GM18861 (cell line): Measurements from ENCODE around the gene SMIM13.

Experiments used
- ATAC-seq: cut with Tn5 transposase; IDR thresholded peaks from one replicate; pipeline ENCODE4 v1.9.1; 2021; ENCODE audit not compliant: unreplicated experiment

Gene SMIM13

DNA sequence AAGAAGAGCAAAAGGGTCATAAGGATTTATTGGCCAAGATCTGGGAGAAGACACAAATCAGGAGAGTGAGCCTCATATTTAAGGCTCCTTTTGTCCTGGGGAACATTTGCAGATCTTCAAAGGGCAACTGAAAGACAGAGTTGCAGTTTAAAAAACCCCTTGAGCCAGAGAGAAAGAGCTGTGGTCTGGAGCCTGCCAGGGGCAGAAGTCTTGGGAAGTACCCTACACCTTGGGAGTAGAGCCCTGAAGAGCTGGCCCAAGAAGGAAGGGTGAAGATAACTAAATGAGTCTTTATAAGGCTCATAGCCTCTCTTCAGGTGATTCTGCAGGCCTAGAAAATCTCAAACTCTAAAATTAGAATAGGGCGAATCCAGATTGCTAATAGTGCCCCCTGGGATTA is 57.9 kb downstream of the SMIM13 start:
- no peak for ATAC-seq

DNA sequence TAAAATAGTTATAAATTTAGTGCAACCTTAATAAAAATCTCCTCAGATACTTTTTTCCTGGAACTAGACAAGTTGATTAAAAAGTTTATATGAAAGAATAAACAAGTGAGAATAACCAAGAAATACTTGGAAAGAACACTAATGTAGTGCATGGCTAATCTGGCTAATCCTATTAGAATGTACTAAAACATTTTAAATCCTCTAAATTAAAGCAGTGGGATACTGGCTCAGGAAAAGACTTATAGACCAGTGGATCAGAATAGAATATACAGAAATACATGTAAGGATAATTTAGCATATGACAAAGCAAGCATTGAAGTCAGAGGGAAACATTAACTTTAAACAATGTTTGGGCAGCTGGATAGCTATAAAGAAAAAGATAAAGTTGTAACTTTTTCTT is 58.9 kb downstream of the SMIM13 start:
- no peak for ATAC-seq

DNA sequence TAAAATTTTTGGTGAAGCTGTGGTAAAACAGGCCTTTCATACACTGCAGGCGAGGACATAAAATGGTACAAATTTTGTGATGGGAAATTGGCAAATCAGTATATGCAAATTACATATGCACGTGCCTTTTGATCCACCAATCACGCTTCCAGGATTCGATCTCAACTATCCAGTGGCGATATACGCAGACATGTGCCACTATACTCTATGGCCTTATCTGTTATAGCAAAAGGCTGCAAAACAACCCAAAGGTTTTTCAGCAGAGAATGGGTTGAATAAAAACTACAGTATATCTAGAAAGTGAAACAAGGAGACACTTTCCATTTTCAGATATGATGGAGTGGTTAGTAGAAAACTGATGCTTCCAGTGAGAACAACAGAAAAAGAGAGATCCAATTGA is 59.8 kb downstream of the SMIM13 start:
- ATAC-seq: no peak

DNA sequence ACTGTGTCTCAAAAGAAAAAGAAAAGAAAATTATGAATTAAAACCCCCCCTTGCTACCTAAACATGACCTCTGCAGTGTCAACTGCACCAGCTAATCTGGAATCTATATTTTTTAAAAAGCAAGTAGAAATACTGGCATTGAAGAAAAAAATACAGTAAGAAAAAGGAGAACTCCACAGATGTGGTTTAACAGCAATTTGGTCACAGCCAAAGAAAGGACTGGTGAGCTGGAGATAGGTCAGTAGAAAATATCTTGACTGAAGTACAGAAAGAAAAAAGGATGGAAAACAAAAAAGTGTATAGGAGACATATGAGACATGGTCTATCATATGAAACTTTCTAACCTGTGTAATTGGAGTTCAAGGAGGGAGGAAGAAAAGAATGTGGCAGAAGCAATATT is 62.0 kb downstream of the SMIM13 start:
- ATAC-seq: no peak

DNA sequence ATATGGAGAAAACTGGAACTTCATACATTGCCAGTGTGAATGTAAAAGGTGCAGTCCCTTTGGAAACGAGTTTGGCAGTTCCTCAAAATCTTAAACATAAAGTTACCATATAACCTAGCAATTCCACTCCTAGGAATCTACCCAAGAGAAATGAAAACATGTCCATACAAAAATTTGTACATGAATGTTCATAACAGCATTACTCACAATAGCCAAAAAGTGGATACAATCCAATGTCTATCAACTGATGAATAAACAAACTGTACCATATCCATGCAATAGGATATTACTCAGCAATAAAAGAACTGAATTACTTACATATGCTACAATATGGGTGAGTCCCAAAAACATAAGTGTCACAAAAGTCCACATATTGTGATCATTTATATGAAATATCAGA is 66.6 kb downstream of the SMIM13 start:
- no peak for ATAC-seq

DNA sequence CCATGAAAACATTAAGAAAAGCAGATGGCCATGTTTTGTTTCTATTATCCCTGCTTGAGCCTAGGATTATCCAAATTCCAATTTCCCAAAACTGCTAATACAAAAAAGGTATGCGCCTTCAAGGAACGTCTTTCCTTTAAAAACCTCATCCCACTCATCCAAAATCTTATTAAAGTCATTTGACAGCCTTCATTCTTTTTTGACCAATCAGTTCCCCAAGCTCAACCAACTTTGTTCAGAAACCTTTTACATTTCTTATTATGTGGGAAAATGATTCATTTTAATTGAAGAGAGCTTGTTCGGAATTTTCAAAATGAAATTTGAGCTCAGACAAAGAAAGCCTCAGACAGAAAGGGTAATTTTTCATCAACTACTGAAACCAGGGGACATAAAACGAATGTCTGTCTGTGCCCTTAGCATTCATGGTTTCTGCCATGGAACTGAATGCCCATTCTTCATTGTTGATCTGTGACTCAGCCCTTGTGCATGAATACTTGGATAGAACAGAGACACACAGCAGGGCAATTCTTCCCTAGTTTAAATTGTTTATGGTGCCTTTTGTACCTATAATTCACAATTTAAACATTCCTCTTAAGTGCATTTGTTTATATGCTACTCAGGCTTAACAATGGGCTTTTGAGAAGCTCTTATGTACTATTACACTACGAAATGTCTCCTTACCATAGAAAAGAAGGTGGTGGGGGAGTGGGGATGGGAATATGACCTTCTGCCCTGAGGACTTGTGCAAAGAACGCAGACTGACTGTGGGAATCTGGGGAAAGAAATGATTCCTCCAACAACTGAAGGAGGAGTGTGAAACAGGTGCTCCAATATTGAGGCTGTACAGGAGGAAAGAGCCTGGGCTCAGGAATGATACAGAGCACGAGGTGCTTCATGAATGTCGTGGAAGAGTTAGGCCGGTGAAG is 67.7 kb downstream of the SMIM13 start:
- no peak for ATAC-seq

DNA sequence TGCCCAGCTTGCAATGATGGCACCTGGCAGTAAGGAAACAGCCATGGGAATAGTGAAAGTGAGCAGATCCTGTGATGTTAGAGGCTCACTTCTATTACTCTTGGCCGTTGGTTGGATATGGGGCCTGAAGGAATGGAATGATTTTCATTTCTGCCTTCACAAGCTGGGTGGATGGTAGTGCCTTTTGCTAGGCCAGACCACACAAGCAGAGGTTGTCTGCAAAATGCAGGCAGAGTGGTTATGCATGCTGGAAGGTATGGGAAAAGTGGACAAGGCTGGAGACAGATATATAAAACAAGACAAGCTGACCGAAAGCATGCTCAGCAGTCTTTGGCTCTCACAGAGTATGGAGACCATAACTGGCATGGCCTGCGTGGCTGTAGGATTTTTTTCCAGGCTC is 68.6 kb downstream of the SMIM13 start:
- ATAC-seq: no peak

DNA sequence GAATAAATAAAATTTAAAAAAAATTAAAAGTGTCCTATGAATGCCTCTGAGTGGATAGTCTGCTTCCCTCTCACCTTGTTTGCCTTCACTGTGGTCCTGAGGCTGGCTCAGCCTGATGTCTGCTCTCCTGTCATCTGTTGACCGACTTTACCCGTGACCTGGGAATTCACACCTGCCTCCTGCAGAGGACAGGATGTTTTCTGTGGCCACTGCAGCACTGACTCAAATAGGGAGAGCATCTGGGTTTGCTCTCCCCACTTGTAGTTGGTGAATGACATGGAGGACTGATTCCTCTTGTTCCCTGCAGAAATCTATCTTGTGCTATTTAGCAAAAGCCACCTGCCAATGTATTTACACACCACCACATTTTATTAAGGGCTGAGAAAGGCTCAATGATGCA is 70.3 kb downstream of the SMIM13 start:
- no peak for ATAC-seq

DNA sequence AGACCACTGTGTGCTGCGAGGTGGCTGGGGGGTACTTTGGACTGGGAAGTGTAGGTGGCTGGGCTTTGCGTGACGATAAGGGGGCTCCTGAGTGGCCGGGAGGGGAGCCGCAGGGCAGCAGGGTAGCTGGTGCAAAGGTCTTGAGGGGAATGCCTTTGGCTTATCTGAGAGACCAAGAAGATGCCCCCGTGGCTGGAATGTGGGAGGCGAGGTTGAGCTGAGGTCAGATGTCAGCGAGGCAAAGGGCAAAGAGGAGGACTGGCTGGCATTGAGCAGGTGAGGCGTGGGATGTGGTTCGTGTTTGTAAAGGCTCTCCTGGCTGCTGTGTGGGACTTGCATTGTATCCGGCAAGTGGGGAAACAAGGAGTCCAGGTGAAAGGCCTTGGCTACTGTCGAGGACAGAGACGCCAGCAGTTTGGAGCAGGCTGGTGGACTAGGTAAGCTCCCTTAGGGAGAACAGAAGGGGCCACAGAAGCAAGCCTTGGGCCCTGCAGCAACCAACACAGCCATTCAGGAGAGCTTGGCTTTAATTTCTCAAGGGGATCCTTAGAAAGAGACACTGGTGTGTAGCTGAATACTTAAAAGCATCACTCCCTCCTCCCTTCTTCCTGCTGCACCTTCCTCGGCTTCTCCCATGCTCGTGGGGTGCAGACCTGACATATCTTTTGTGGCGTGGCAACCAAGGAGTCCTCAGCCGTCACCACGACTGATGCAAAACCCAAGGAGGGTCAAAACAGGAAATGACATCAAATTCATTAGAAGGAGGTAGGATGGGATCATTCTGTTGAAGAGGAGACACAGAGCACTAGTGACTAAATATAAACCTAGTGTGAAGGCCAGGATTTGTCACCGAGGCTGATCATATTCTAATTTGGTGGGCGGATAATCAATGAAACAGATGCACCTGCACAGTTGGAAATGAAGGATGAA is 71.3 kb downstream of the SMIM13 start:
- ATAC-seq: no peak

DNA sequence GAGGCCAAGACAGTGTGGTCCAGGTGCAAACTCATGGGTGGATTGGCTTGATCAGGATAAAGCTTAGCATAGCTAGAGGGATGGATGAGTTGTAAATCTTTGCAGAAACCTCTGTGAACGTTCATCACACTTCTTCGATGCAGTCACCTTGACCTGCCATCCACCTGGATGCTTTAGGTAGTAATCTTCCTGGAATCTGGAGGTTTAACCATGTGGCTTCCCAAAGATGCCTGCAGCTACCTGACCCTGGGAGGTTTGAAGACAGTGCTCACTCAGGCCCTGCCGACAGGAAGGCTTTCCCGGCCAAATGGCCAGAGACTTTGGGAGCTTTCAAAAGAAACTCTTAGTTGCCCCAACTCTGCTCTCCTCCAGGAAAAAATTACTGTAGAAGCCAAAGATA is 73.3 kb downstream of the SMIM13 start:
- ATAC-seq: no peak

DNA sequence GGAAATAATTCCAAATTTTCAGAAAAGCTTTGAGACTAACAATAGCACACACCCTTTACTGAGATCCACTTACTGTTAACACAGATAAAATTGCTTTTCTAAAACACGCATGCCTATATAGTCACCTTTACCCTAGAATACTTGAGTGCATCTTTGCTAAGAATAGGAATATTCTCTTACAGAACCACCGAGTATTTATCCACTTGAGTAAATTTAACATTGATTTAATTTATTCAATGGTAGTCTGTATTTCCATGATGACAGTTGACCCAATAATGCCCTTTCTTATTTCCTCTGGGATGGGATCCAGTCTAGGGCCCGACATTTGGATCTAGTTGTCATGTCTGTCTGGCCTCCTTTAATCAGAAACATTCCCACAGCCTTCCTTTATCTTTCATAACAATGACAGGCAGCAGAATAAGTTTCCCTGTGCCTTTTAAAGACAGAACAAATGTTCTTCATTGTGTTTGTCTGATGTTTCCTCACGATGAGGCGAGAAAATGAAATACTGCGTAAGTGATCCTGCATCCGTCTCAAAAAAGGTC is 74.5 kb downstream of the SMIM13 start:
- ATAC-seq: no peak

DNA sequence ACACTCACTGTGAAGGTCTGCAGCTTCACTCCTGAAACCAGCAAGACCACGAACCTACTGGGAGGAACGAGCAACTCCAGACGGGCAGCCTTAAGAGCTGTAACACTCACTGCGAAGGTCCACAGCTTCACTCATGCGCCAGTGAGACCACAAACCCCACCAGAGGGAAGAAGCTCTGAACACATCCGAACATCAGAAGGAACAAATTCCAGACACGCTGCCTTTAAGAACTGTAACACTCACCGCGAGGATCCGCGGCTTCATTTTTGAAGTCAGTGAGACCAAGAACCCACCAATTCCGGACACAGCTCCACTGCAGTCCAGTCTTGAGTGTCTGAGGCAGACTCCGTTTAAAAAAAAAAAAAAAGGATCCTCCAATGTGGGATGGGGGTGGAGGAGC is 78.3 kb downstream of the SMIM13 start:
- ATAC-seq: no peak

DNA sequence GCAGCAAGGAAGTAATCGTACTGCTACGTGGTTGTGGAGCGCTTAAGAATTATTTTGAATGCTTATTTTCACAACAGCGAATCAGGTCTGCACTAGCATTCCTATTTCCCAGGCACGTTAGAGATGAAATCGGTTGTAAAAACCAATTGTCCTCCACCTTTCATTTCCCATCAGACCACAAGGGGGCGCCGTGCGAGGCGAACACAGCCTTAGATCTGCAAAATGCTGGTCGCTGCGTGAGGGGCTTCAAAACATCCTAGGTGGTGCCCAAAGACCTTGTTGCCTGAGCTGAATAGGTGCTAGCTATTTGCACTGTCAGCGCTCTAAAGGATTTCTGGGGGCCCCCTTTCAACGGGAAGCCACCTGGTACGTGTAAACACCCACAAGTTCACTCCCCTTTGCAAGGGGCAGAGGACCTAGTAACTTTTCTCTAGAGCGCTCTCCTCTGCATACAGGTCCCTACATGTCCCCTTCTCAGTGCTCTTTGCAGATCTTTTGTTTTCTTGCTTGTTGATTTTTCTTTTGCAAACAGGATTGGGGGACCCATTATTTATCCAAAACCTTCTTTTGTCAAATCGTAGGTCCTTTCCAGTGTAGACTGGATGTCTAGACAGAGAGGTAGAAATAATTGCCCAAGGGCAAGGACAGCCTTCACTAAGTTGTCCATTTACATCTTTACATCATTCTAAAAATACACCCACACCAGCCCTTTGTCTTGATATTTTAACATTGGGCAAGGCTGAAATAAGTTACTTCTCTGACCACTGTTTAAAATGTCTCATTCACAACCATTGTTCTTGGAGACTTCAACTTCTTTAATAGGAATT is 79.1 kb downstream of the SMIM13 start:
- ATAC-seq: no peak

DNA sequence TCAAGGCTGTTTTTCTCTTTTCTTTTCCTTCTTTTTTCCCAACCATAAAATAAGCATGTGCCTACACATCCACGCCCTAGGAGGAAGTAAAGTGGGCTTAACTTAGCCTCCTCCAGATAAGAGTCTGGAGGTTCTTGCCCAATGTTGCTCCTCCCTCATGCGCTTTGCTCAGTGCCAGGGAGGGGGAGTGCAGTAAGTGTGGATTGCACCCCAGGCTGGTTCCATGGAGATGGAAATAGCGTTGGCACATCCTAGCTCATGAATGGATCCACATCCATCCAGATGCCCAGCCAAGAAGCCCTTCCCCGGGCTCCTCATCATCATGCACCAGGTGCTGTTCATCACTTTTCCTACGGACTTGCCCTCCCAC is 80.6 kb downstream of the SMIM13 start:
- ATAC-seq: no peak

DNA sequence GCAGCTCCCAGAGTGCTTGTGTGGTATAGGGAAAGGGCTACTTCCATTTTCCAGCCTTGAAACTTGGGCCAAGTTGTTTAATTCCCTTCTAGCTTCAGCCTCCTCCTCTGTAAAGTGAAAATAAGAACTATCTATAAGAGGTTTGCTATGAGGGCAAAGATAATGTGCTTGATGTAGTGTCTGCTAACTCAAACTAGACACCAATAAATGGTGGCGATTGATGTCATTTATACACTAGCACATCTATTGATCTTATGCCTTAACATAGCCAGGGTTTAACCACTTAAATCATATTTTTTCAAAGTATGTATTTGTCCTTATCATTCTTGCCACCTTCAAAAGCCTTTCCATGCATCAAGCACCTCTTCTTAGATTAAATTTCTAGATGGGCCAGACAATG is 83.6 kb downstream of the SMIM13 start:
- ATAC-seq: no peak

DNA sequence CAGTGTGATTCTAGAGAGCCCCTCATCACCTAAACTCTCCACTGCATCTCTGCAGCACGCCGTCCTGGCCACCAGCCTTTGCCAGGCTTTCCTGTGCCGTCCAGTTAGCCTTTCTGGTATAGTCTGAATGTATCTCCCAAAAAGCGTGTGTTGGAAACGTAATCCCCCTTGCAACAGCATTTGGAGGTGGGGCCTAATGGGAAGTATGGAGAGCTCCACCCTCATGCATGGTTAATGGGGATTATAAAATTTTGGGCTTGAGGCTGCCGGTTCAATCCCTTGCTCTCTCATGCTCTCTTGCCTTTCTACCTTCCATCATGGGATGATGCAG is 85.4 kb downstream of the SMIM13 start:
- ATAC-seq: no peak

DNA sequence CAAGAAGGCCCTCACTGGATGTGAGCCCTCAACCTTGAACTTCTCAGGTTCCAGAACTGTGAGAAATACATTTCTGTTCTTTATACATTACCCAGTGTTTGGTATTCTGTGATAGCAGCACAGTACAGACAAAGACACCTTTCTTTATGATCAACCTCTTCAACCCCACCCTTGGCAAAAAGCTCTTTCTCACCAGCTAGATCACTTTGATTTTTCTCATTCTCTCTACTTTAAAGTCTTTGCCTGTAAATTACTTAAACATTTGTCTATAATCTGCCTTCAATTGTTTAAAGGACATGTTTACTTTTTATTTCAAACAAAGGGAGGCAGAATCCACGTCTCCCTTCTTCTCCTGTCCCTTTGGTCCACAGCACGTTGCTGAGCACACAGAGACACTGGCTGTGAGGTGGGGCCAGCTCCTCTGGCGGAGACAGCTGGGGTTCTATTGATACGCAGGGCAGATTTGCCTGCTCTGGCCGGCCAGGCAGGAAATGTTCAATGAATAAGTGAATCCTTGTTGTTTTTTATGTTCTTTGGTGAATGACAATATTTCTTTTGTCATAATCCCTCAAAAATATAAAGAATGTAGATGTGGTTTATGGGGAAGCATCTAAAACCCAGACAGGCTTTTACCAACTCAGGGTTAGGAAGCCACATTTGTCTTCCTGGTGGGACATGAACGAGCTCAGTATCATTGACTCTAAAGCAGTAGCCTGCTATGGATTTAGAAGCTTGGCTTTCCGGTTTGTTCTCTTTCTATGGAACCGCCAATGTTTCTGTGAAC is 86.0 kb downstream of the SMIM13 start:
- ATAC-seq: no peak

DNA sequence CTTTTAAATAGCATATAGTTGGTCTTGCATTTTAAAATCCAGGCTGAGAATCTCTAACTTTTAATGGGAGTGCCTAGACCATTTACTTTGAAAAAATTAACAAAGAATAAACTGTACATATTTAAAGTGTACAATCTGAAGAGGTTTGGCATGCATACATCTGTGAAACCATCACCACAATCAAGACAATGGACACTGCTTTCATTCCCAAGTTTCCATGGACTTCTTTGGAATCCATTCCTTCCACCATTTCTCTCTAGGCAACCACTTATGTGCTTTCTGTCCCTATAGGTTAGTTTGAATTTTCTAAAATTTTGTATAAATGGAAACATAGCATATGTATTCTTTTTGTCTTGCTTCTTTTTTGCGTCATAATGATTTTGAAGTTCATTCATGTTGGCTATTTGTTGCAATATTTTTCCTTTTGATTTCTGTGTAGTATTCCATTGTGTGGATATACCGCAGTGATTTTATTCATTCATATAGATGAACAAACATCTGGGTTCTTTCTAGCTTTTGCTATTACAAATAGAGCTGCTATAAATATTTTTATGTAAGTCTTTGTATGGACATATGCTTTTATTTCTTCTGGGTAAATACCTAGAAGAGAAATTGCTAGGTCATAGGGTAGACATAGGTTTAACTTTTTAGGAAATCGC is 88.0 kb downstream of the SMIM13 start:
- no peak for ATAC-seq

DNA sequence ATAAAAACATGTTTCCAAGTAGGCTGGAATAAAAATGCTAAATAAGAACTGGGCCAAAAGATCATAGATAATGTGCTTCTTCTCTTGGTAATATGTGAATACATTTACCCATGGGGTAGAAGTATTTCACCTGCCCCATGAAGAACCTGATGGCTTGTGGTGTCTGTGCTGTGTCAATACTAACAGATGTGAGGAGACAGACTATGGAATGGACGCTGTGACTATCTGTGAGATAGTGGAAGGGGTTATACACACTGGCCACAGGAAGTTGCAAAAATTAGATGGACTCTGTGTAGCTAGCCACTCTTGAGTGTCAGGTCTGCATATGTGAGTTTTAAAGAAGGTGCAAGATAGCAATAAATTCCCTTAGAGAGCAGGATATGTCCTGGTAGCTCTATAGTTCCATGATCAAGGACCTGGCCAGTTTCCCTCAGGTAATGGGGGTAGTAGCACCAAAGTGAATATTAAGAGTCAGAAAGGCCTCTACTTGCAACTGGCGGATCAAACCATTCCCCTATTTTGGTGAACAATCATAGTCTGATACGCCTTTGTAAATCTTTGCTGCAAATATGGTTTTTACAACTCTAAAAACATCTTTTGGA is 90.2 kb downstream of the SMIM13 start:
- ATAC-seq: no peak
